ENCODE results near the gene CEMIP. TPM values are rescaled to one million over a fixed set of nuclear protein-coding genes. Genes with fewer than 3 reads are reported as not detected.

Gene CEMIP
- polyA plus RNA-seq, 1 of the 3 experiments (the other 2 are of a cell fraction): 27.8 TPM

- H3K9me3 ChIP-seq: no peaks in the 10 kb centered on the region
- H3K27ac ChIP-seq (ENCODE audit: low read depth in 2 of 2, low read length in 1 of 2): no peak overlapping the region
- H4K20me1 ChIP-seq (ENCODE audit: insufficient read depth): no peaks in the 10 kb centered on the region
- no peaks in the 10 kb centered on the region for H3K79me2 ChIP-seq (ENCODE audit: insufficient read depth)
- WGBS (ENCODE audit: low lambda C conversion rate): 54% methylated on average over 4 of the region's 5 CpGs
- TF ChIP-seq NFIC (IDR thresholded peaks at IDR 0.05; ENCODE audit: borderline replicate concordance) (no peak), NRF1 (IDR thresholded peaks at IDR 0.05; ENCODE audit: low read depth, low read length) (no peak), FOXM1 (IDR thresholded peaks at IDR 0.05; ENCODE audit: low read depth) (no peak), MXI1 (IDR thresholded peaks at IDR 0.05; ENCODE audit: low read depth, low read length) (no peak), TAF1 (IDR thresholded peaks at IDR 0.05; ENCODE audit: borderline replicate concordance, low read depth, low read length) (no peak), YY1 (IDR thresholded peaks at IDR 0.05; ENCODE audit: low read depth) (no peak), POLR2AphosphoS5 (IDR thresholded peaks at IDR 0.05; ENCODE audit: low read depth, low read length) (no peak), EZH2phosphoT487 (IDR thresholded peaks at IDR 0.05; ENCODE audit: borderline replicate concordance, low read depth) (no peak), SIN3A (IDR thresholded peaks at IDR 0.05; ENCODE audit: borderline replicate concordance, low read depth, low read length) (no peak), TCF12 (IDR thresholded peaks at IDR 0.05) (no peak), ELF1 (IDR thresholded peaks at IDR 0.05) (no peak), TEAD4 (IDR thresholded peaks at IDR 0.05; ENCODE audit: borderline replicate concordance, insufficient read depth) (no peak), CTCF (IDR thresholded peaks at IDR 0.05) (no peak), RAD21 (IDR thresholded peaks at IDR 0.05; ENCODE audit: low read length) (no peak), IRF3 (IDR thresholded peaks at IDR 0.05; ENCODE audit: low read depth, low read length) (no peak)
- TF ChIP-seq, protein P1, sequence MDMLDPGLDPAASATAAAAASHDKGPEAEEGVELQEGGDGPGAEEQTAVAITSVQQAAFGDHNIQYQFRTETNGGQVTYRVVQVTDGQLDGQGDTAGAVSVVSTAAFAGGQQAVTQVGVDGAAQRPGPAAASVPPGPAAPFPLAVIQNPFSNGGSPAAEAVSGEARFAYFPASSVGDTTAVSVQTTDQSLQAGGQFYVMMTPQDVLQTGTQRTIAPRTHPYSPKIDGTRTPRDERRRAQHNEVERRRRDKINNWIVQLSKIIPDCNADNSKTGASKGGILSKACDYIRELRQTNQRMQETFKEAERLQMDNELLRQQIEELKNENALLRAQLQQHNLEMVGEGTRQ (IDR thresholded peaks at IDR 0.05; ENCODE audit: borderline replicate concordance, low read depth, low read length): no peak
- peaks cover 5% of the 10 kb centered on the region for H3F3A ChIP-seq (replicated peaks; ENCODE audit: insufficient read depth)
- ChIA-PET CTCF (interaction anchor here (0.9 kb wide), 1 partner anchor 115 kb away, joined by 3 read pairs; no protein-coding TSS in a partner anchor), POLR2A (no interaction called here)
- no peaks in the 10 kb centered on the region for H3K27me3 ChIP-seq (ENCODE audit: insufficient read depth)
- H3K9ac ChIP-seq: no peak overlapping the region
- H3K36me3 ChIP-seq (replicated peaks in 1 of 2; ENCODE audit: control insufficient read depth in 1 of 2, insufficient read depth in 2 of 2, low read length in 1 of 2): peaks cover 5 to 25% of the 10 kb centered on the region in 2 experiments
- H3K4me2 ChIP-seq: no peak overlapping the region
- H3K4me1 ChIP-seq (ENCODE audit: control insufficient read depth in 1 of 2, insufficient read depth in 2 of 2, low read depth in 1 of 2, low read length in 1 of 2): no peaks in the 10 kb centered on the region
- H3K4me3 ChIP-seq (ENCODE audit: low read depth in 2 of 2, low read length in 1 of 2): no peak overlapping the region
- no peak for DNase-seq
- H2AFZ ChIP-seq (ENCODE audit: low read depth): no peak overlapping the region
- H3K9me2 ChIP-seq: no peaks in the 10 kb centered on the region
Observed at GRCh38 chr15:80892414-80892813, 113.2 kb downstream of the CEMIP start.
